GM20000 (cell line): Measurements from ENCODE around the gene ZFC3H1.
A peak's percentile ranks its signal among the peaks of the same experiment; 100 is the strongest.

ENCODE experiments used
- DNase-seq: peaks from one replicate; pipeline ENCODE4 v3.0.0; 2012; ENCODE audit warnings: low spot score
- TF ChIP-seq, protein P1 (sequence below): IDR thresholded peaks from 2 replicates; pipeline ENCODE4 v1.5.1; 2012; ENCODE audit warnings: mild to moderate bottlenecking, control low read depth; ENCODE audit errors: extremely low read depth, missing control alignments

ZFC3H1 gene

DNA sequence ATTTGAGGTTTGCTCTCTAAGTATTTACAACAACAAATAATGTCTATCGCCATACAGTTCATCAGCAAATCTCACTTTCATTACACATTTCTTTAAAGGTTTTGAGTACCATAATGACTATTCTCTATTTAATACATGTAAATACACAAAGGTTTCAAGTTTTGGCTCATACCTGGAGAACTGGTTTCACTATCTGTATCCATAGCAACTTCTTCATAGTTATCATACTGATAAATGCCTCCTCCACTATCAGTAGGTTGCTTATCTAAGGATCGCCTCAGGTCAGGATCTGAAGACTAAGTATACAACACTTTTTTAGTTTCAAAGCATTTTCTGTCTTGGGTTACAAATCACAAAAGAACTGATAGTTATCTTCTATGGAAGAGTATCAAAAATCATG, 21.4 kb downstream of the ZFC3H1 start:
- TF ChIP-seq, protein P1, sequence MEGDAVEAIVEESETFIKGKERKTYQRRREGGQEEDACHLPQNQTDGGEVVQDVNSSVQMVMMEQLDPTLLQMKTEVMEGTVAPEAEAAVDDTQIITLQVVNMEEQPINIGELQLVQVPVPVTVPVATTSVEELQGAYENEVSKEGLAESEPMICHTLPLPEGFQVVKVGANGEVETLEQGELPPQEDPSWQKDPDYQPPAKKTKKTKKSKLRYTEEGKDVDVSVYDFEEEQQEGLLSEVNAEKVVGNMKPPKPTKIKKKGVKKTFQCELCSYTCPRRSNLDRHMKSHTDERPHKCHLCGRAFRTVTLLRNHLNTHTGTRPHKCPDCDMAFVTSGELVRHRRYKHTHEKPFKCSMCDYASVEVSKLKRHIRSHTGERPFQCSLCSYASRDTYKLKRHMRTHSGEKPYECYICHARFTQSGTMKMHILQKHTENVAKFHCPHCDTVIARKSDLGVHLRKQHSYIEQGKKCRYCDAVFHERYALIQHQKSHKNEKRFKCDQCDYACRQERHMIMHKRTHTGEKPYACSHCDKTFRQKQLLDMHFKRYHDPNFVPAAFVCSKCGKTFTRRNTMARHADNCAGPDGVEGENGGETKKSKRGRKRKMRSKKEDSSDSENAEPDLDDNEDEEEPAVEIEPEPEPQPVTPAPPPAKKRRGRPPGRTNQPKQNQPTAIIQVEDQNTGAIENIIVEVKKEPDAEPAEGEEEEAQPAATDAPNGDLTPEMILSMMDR: no peak
- DNase-seq: no peak

DNA sequence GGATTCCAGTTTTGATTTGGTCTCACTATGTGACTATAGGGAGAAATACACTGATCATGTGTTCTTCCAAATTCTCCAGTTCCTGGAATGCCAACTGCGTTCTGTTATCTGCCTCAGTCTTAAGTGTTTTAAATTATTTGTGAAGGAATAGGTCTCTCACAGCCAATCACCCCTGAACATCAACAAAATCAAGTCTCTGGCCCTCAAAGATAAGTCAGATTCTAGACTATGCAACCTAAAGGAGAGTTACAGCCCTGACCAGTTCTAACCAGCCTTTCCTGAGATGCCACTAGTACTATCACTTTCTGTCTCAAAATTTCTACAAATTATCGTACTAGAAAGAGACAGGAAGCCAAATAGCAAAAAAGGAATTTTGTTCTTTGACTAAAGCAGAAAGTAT, 22.3 kb downstream of the ZFC3H1 start:
- DNase-seq: no peak
- TF ChIP-seq, protein P1: no peak

DNA sequence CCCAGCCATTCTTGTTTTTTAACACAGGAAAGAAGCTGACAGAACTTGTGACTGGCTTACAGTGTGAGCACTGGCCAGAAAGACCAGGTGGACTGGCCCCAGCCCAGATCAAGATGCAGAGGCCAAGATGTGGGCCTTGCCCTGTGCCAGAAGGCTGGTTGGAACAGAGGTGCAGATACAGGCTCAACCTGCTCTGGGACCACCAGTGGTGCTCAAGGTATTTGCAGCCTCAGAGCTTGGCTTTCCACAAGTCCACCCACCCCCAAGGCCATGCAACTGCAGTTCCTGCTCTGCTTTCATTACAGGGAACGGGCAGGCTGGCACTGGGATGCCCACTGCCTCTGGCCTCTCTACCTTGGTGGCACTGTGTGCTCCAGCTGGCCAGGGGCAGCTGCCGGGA, 23.3 kb downstream of the ZFC3H1 start:
- TF ChIP-seq, protein P1: no peak
- no peak for DNase-seq

- TF ChIP-seq, protein P1: no peak
- DNase-seq: no peak
Observed at GRCh38 chr12:71639341-71639760, 24.3 kb downstream of the ZFC3H1 start.

DNA sequence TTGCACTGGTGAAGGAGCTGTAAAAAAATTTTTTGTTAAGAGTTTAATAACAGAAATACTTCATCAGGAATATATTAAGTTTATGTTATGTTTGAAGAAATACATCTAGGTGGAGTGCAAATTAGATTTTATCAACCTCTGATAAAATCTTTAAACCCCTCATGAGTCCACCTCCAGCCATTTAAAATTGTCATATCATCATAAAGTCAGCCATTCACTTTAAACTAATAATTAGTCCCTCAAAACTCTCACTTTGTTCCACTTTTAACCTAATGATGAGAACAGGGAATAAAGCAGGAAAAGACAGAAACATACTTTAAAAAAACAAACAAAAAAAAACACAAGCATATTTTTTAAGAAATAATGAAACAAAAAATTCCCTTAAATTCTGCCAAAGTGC, 25.1 kb downstream of the ZFC3H1 start:
- TF ChIP-seq, protein P1: no peak

GRCh38 chr12:71636704-71637115, 26.9 kb downstream of the ZFC3H1 start:
- TF ChIP-seq, protein P1: peak; percentile 54
- peak; percentile 33 for DNase-seq

More for the DNA sequence above, 25.1 kb downstream of the ZFC3H1 start:
- no peak for DNase-seq

DNA sequence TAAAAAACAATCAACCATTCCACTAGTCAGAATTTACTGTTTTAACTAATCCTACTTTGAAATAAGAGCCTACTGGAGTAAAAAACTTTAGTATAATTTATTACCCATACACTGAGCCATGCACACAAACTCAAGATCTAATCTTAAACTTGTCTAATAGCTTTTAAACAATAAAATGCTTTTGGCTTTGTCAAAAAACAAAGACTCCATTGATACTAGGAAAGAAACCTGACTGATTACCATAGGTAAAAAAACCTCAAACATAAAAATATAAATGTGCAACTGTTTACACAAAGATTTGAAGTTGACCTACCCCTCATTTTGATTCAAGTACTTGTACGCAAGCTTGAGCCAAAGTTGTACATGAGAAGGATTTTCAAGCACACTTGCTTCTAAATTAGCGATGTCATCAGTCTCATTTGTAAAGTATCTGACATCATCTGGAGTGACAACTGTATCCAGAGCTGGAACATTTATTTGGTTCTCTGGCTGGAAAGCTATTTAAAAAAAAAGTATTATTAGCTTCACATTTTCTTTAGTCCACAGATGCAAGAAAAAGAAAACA, 36.1 kb downstream of the ZFC3H1 start:
- DNase-seq: no peak
- TF ChIP-seq, protein P1: no peak
